Thoracic aorta (tissue), 2 donors: ENCODE measurements around the gene SLC5A5. TPM values are rescaled to one million over a fixed set of nuclear protein-coding genes. Genes with fewer than 3 reads are reported as not detected.

Experiments used
- ATAC-seq: fragments of 150-250 bp; one replicate; pipeline ENCODE4 v1.8.0; 2017; ENCODE audit warnings: low read depth; ENCODE audit not compliant: insufficient number of reproducible peaks, low FRiP score
- DNase-seq: peaks from one replicate; pipeline ENCODE4 v3.0.0-alpha.2; 2020; ENCODE audit warnings: low spot score
- H3K27ac ChIP-seq, 2 donors: fragments of 200-600 bp; sonication (generic); 1 replicate in 1 of 2; 2 replicates in 1 of 2; pipeline ENCODE4 v1.5.1; 2016; ENCODE audit warnings: mild to moderate bottlenecking in 2 of 2, moderate library complexity in 2 of 2
- H3K27me3 ChIP-seq: fragments of 200-600 bp; sonication (generic); replicated peaks from 2 replicates; pipeline ENCODE4 v1.6.0; 2016; ENCODE audit warnings: mild to moderate bottlenecking; ENCODE audit not compliant: insufficient read depth
- H3K36me3 ChIP-seq: fragments of 200-600 bp; sonication (generic); one replicate; pipeline ENCODE4 v1.5.1; 2016
- H3K4me1 ChIP-seq, 2 donors: fragments of 200-600 bp; sonication (generic); 1 replicate in 1 of 2; 2 replicates in 1 of 2; pipeline versions ENCODE4 v1.5.1 to v1.6.0; 2016; ENCODE audit warnings: low read depth in 2 of 2, mild to moderate bottlenecking in 1 of 2; ENCODE audit not compliant: control insufficient read depth in 1 of 2
- H3K4me3 ChIP-seq: fragments of 200-600 bp; sonication (generic); 2 replicates; pipeline ENCODE4 v1.5.1; 2016; ENCODE audit warnings: mild to moderate bottlenecking
- H3K9me3 ChIP-seq: fragments of 200-600 bp; sonication (generic); 2 replicates; pipeline ENCODE4 v1.5.1; 2016
- total RNA-seq, 2 donors: library from RNA; depleted of rRNA; stranded (reverse); fragments of >200 nt; gene quantifications; one replicate each; pipeline versions ENCODE4 v1.1.0 to v1.2.3, GENCODE V29; 2016
- TF ChIP-seq, protein P1 (sequence below): fragments of 200-600 bp; sonication (generic); IDR thresholded peaks from one replicate; pipeline ENCODE4 v1.5.1; 2019; ENCODE audit warnings: antibody characterized with exemption

The SLC5A5 gene
- total RNA-seq, 2 donors from 2014 or later = not detected

GRCh38 chr19:17847538-17848366, 24.0 kb upstream of the SLC5A5 start, which contains the start of gene JAK3:
Gene JAK3 (minus strand): TSS chr19:17847982. CDS start chr19:17844417, 3,565 bp downstream.
- Histone ChIP-seq H3K9me3 (no peaks in the 10 kb centered on the region), H3K36me3 (no peaks in the 10 kb centered on the region), H3K4me3 (peak within 1 kb of the TSS; percentile 72), H3K4me1 (no peaks in the 10 kb centered on the region), H3K27ac (peak within 1 kb of the TSS in 1 of 2 donors; percentile 60), H3K27me3 (no peaks in the 10 kb centered on the region)
- DNase-seq (no peak), ATAC-seq (no peak)
- TF ChIP-seq, protein P1, sequence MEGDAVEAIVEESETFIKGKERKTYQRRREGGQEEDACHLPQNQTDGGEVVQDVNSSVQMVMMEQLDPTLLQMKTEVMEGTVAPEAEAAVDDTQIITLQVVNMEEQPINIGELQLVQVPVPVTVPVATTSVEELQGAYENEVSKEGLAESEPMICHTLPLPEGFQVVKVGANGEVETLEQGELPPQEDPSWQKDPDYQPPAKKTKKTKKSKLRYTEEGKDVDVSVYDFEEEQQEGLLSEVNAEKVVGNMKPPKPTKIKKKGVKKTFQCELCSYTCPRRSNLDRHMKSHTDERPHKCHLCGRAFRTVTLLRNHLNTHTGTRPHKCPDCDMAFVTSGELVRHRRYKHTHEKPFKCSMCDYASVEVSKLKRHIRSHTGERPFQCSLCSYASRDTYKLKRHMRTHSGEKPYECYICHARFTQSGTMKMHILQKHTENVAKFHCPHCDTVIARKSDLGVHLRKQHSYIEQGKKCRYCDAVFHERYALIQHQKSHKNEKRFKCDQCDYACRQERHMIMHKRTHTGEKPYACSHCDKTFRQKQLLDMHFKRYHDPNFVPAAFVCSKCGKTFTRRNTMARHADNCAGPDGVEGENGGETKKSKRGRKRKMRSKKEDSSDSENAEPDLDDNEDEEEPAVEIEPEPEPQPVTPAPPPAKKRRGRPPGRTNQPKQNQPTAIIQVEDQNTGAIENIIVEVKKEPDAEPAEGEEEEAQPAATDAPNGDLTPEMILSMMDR = no peak

GRCh38 chr19:17848595-17849292, 23.0 kb upstream of the SLC5A5 start:
- Histone ChIP-seq H3K9me3 (no peaks in the 10 kb centered on the region), H3K4me1 (no peaks in the 10 kb centered on the region), H3K36me3 (no peaks in the 10 kb centered on the region), H3K27ac (peak overlapping the region in 1 of 2 donors; percentile 60), H3K27me3 (no peaks in the 10 kb centered on the region), H3K4me3 (no peak overlapping the region)
- ATAC-seq (no peak), DNase-seq (no peak)
- TF ChIP-seq, protein P1 = no peak

DNA sequence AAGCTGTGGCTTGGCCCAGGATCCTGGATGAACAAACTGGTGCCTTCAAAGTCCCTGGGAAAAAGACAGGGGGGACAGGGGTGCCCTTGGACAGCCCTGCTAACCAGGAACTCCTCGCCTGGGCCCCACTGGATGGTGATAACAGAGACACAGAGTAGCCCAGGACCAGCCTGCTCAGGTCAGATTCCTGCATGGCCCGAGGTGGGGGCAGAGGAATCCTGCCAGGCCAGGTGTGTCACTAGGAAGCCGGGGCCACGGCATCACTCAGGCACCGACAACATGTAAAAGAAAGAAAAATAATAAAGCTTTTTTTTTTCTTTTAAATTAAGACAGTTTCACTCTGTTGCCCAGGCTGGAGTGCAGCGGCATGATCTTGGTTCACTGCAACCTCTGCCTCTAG, 17.7 kb upstream of the SLC5A5 start:
- no peak for ATAC-seq
- H3K4me1 ChIP-seq = peaks cover 0 to 2% of the 10 kb centered on the region in 2 donors
- no peaks in the 10 kb centered on the region for H3K36me3 ChIP-seq
- no peak overlapping the region for H3K27ac ChIP-seq
- TF ChIP-seq, protein P1 = no peak
- H3K27me3 ChIP-seq = no peaks in the 10 kb centered on the region
- no peak for DNase-seq
- no peaks in the 10 kb centered on the region for H3K9me3 ChIP-seq
- no peak overlapping the region for H3K4me3 ChIP-seq

- DNase-seq = no peak
- Histone ChIP-seq H3K9me3 (no peaks in the 10 kb centered on the region), H3K4me3 (no peak overlapping the region), H3K27ac (no peak overlapping the region), H3K27me3 (no peaks in the 10 kb centered on the region), H3K4me1 (peaks cover under 1 to 8% of the 10 kb centered on the region in 2 donors), H3K36me3 (no peaks in the 10 kb centered on the region)
- TF ChIP-seq, protein P1 = peak; percentile 98
- no peak for ATAC-seq
Observed at GRCh38 chr19:17855280-17856152, 16.2 kb upstream of the SLC5A5 start.
